DND-41 (cell line): ENCODE data around the gene WDR90.

Source experiments
- ATAC-seq: fragments of 200-7000 bp; cut with Tn5 transposase; 3 replicates; pipeline ENCODE4 v1.9.1; 2021; ENCODE audit warnings: low read depth; ENCODE audit not compliant: insufficient read depth
- DNase-seq: peaks from one replicate; pipeline ENCODE4 v3.0.0-alpha.2; 2020
- H2AFZ ChIP-seq: 2 replicates; pipeline ENCODE4 v1.6.0; 2012; ENCODE audit warnings: low read depth, low read length
- H3K27ac ChIP-seq: 2 replicates; pipeline ENCODE4 v1.5.1; 2012; ENCODE audit warnings: low read length, inconsistent platforms
- H3K27me3 ChIP-seq: fragments of 200-600 bp; sonication (generic); 2 replicates; pipeline ENCODE4 v1.6.0; 2012; ENCODE audit warnings: low read length, mild to moderate bottlenecking, inconsistent platforms; ENCODE audit not compliant: insufficient read depth, poor library complexity
- H3K36me3 ChIP-seq: 2 replicates; pipeline ENCODE4 v1.5.1; 2012; ENCODE audit warnings: low read length, inconsistent platforms; ENCODE audit not compliant: insufficient read depth
- H3K4me1 ChIP-seq: 2 replicates; pipeline ENCODE4 v1.5.1; 2012; ENCODE audit warnings: mild to moderate bottlenecking, low read length; ENCODE audit not compliant: insufficient read depth
- H3K4me2 ChIP-seq: 2 replicates; pipeline ENCODE4 v1.6.0; 2012; ENCODE audit warnings: mild to moderate bottlenecking, moderate library complexity, low read length, inconsistent platforms; ENCODE audit not compliant: insufficient read depth
- H3K4me3 ChIP-seq, 2 experiments: fragments of 200-600 bp in 1 of 2; shearing (Covaris generic) in 1 of 2; 2 replicates each; pipeline ENCODE4 v1.5.1; 2012 to 2016; ENCODE audit warnings: inconsistent platforms in 2 of 2, low read length in 2 of 2, mild to moderate bottlenecking in 2 of 2, low read depth in 1 of 2, moderate library complexity in 1 of 2
- H3K79me2 ChIP-seq: 2 replicates; pipeline ENCODE4 v1.6.0; 2012; ENCODE audit warnings: low read length, inconsistent platforms; ENCODE audit not compliant: insufficient read depth
- H3K9ac ChIP-seq: 2 replicates; pipeline ENCODE4 v1.6.0; 2012; ENCODE audit warnings: low read depth, mild to moderate bottlenecking, inconsistent platforms, low read length, moderate library complexity
- H3K9me3 ChIP-seq: 2 replicates; pipeline ENCODE4 v1.5.1; 2012; ENCODE audit warnings: low read length, moderate library complexity, mild to moderate bottlenecking, inconsistent platforms; ENCODE audit not compliant: insufficient read depth, severe bottlenecking
- H4K20me1 ChIP-seq: 2 replicates; pipeline ENCODE4 v1.6.0; 2012; ENCODE audit warnings: low read length; ENCODE audit not compliant: insufficient read depth
- EZH2 ChIP-seq: IDR thresholded peaks from 3 replicates; pipeline ENCODE4 v1.6.1; 2012; ENCODE audit warnings: borderline replicate concordance, low read depth, mild to moderate bottlenecking, moderate library complexity, low read length, inconsistent platforms; ENCODE audit not compliant: severe bottlenecking
- TF ChIP-seq, protein P1 (sequence below): IDR thresholded peaks from 2 replicates; pipeline ENCODE4 v1.5.1; 2012; ENCODE audit warnings: borderline replicate concordance, low read length, moderate library complexity, mild to moderate bottlenecking; ENCODE audit not compliant: poor library complexity, severe bottlenecking; ENCODE audit errors: extremely low read depth

The WDR90 gene

DNA sequence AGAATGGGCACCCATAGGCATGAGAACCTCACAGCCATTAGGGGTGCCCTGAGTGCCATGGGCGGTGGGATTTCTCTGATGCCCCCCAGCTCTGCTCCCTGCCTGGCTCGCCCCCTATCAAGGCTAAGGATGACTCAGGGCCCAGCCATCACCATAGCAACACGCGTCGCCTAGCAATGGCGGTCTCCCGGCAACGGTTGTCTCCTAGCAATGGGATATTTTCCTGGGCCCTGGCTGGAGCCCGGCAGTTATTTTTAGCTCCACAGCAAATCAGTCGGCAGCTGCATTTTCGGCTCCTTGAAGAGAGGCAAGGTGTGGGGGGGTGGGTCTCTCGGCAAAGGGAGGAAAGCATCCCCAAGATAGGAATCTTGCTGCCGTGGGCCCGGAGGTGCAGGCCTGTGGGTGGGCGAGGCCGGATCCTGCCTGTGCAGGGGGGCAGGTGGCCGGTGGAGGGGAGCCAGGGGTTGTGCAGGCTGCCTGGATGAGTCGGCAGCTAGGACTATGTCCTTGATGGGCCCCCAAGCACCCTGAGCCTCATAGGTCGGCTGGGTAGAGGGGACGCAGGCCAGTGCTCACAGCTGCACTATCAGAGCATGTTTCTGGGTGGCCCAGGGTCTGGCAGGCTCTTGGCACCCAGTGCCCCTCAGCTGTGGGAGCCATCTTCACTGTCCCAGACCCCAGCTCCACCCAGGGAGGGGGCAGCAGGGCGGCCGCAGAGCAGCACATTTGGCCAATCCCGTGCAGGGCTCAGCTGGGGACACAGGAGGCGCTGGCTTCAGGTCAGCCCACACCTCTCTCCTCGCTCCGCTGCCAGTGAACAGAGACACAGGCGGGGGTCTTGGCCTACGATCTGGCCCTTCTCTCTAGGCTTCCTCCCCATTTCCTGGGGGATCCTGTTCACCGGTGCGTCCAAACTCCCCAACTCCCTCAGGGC, 60.7 kb downstream of the WDR90 start:
- H4K20me1 ChIP-seq: peaks cover 11% of the 10 kb centered on the region
- no peak overlapping the region for H3K4me2 ChIP-seq
- H3K27ac ChIP-seq: no peak overlapping the region
- TF ChIP-seq, protein P1, sequence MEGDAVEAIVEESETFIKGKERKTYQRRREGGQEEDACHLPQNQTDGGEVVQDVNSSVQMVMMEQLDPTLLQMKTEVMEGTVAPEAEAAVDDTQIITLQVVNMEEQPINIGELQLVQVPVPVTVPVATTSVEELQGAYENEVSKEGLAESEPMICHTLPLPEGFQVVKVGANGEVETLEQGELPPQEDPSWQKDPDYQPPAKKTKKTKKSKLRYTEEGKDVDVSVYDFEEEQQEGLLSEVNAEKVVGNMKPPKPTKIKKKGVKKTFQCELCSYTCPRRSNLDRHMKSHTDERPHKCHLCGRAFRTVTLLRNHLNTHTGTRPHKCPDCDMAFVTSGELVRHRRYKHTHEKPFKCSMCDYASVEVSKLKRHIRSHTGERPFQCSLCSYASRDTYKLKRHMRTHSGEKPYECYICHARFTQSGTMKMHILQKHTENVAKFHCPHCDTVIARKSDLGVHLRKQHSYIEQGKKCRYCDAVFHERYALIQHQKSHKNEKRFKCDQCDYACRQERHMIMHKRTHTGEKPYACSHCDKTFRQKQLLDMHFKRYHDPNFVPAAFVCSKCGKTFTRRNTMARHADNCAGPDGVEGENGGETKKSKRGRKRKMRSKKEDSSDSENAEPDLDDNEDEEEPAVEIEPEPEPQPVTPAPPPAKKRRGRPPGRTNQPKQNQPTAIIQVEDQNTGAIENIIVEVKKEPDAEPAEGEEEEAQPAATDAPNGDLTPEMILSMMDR: no peak
- no peak for TF ChIP-seq EZH2
- no peaks in the 10 kb centered on the region for H3K27me3 ChIP-seq
- ATAC-seq (no peak), DNase-seq (no peak)
- no peak overlapping the region for H3K9ac ChIP-seq
- H3K36me3 ChIP-seq: no peaks in the 10 kb centered on the region
- no peaks in the 10 kb centered on the region for H3K9me3 ChIP-seq
- H3K79me2 ChIP-seq: no peaks in the 10 kb centered on the region
- no peak overlapping the region for H3K4me3 ChIP-seq
- no peak overlapping the region for H2AFZ ChIP-seq
- peaks cover 13% of the 10 kb centered on the region for H3K4me1 ChIP-seq

DNA sequence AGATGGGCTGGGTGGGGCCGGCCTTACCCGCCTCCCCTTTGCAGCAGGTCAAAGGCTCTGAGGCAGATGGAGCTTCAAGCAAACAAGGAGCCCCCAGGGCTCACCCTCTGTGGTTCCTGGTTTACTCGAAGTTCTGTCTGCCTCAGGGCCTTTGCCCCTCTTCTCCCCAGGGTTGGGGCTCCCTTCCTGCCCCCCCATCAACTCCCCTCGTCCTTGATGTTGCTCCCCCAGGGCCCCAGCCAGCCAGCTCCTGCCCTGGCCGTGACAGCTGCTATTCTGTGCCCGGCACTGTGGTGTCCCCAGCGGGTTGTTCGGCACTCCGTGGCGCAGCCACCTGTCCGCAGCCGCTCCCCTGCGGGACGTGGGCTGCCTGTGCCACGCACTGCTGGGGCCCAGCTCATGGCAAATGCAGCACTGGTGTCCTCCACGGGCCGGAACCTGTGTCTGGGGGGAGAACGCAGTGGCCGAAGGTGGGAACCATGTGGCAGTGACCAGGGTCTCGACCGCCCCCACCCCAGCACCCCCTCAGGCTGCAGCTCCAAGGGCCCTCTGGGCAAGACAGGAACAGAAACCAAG, 61.4 kb downstream of the WDR90 start:
- Histone ChIP-seq H3K4me3 (no peak overlapping the region), H3K36me3 (no peaks in the 10 kb centered on the region; the same call in 1 of the 2 replicates), H3K9ac (no peak overlapping the region), H3K4me1 (peaks cover 18% of the 10 kb centered on the region), H3K27me3 (no peaks in the 10 kb centered on the region), H3K27ac (no peak overlapping the region), H3K79me2 (peaks cover 5% of the 10 kb centered on the region), H2AFZ (no peak overlapping the region), H4K20me1 (peaks cover 11% of the 10 kb centered on the region), H3K9me3 (no peaks in the 10 kb centered on the region), H3K4me2 (no peak overlapping the region)
- ATAC-seq (no peak), DNase-seq (no peak)
- no peak for TF ChIP-seq EZH2
- TF ChIP-seq, protein P1: no peak

DNA sequence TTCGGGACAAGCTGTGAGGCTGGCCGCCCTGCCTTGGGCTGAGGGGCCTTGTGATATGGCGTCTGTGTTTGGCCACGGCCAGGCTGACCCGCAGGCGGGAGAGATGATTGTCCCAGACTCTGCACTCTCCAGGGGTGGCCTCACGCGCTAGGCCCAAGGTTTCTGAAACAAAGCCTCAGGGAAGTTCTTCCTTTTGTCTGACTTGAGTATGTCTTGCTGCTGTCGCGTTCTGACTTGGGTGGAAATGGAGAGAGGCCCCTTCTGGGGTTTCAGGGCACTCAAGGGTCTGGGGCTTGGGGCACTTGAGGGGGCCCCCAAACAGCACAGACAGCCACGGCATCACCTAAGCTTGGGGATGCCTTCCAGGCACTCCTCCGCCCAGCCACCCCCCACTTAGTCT, 61.9 kb downstream of the WDR90 start:
- no peak for DNase-seq
- peaks cover 15% of the 10 kb centered on the region for H4K20me1 ChIP-seq
- no peaks in the 10 kb centered on the region for H3K27me3 ChIP-seq
- ATAC-seq: no peak
- no peak overlapping the region for H3K27ac ChIP-seq
- H2AFZ ChIP-seq: no peak overlapping the region
- H3K4me1 ChIP-seq: peaks cover 23% of the 10 kb centered on the region
- no peaks in the 10 kb centered on the region; the same call in 1 of the 2 replicates for H3K36me3 ChIP-seq
- TF ChIP-seq, protein P1: no peak
- TF ChIP-seq EZH2: no peak
- H3K9me3 ChIP-seq: no peaks in the 10 kb centered on the region
- H3K9ac ChIP-seq: no peak overlapping the region
- no peak overlapping the region for H3K4me3 ChIP-seq
- H3K4me2 ChIP-seq: no peak overlapping the region
- peaks cover 10% of the 10 kb centered on the region for H3K79me2 ChIP-seq
